ENCODE results near the gene RPL29.

Gene RPL29

GRCh38 chr3:52032702-52033408 is 37.2 kb upstream of the RPL29 start:
- no peak for TF ChIP-seq CTCF (conservative IDR thresholded peaks at IDR 0.05; ENCODE audit: control insufficient read depth, insufficient read depth, low read depth, low read length)
- DNase-seq (ENCODE audit: low read depth) = no peak
- no peak overlapping the region for H3K4me3 ChIP-seq (ENCODE audit: control insufficient read depth, low read depth, low read length)

- TF ChIP-seq CTCF (conservative IDR thresholded peaks at IDR 0.05; ENCODE audit: control insufficient read depth, insufficient read depth, low read depth, low read length) = no peak
- no peak for DNase-seq (ENCODE audit: low read depth)
- no peak overlapping the region for H3K4me3 ChIP-seq (ENCODE audit: control insufficient read depth, low read depth, low read length)
These were observed 36.2 kb upstream of the RPL29 start for GRCh38 chr3:52031896-52032295.

GRCh38 chr3:52030714-52031310 is 35.1 kb upstream of the RPL29 start:
- no peak for TF ChIP-seq CTCF (conservative IDR thresholded peaks at IDR 0.05; ENCODE audit: control insufficient read depth, insufficient read depth, low read depth, low read length)
- H3K4me3 ChIP-seq (ENCODE audit: control insufficient read depth, low read depth, low read length) = no peak overlapping the region
- DNase-seq (ENCODE audit: low read depth) = no peak

- TF ChIP-seq CTCF (conservative IDR thresholded peaks at IDR 0.05; ENCODE audit: control insufficient read depth, insufficient read depth, low read depth, low read length) = no peak
- no peak overlapping the region for H3K4me3 ChIP-seq (ENCODE audit: control insufficient read depth, low read depth, low read length)
- no peak for DNase-seq (ENCODE audit: low read depth)
These were observed 33.8 kb upstream of the RPL29 start for GRCh38 chr3:52029535-52029934.

- no peak overlapping the region for H3K4me3 ChIP-seq (ENCODE audit: control insufficient read depth, low read depth, low read length)
- no peak for DNase-seq (ENCODE audit: low read depth)
- no peak for TF ChIP-seq CTCF (conservative IDR thresholded peaks at IDR 0.05; ENCODE audit: control insufficient read depth, insufficient read depth, low read depth, low read length)
These were observed 33.4 kb upstream of the RPL29 start for GRCh38 chr3:52029053-52029452.

GRCh38 chr3:52028572-52028971 is 32.9 kb upstream of the RPL29 start:
- peak; percentile 21 for DNase-seq (ENCODE audit: low read depth)
- H3K4me3 ChIP-seq (ENCODE audit: control insufficient read depth, low read depth, low read length) = no peak overlapping the region
- TF ChIP-seq CTCF (conservative IDR thresholded peaks at IDR 0.05; ENCODE audit: control insufficient read depth, insufficient read depth, low read depth, low read length) = no peak
